Motor neuron (in vitro differentiated cells): ENCODE results near the gene RNF224. TPM values are rescaled to one million over a fixed set of nuclear protein-coding genes. Genes with fewer than 3 reads are reported as not detected.
A peak's percentile ranks its signal among the peaks of the same experiment; 100 is the strongest.
"Not testable (repeated sequence)": the region's sequence is repeated elsewhere in the genome, so short reads cannot be mapped to it uniquely, and the experiment has no call there.

Experiments used
- ATAC-seq, 8 experiments: fragments of 200-7000 bp; cut with Tn5 transposase; replicated peaks in 6 of 8; 2 replicates each; pipeline ENCODE4 v1.8.0; 2021; ENCODE audit warnings: mild to moderate bottlenecking in 8 of 8, moderate library complexity in 8 of 8
- H3K27ac ChIP-seq, 2 donors: fragments of 250-450 bp; sonication (Bioruptor Pico); 2 replicates each; pipeline ENCODE4 v1.9.0; 2021; ENCODE audit warnings: antibody characterized with exemption in 2 of 2, mild to moderate bottlenecking in 2 of 2, moderate library complexity in 1 of 2
- H3K4me1 ChIP-seq, 2 donors: fragments of 250-450 bp; sonication (Bioruptor Pico); replicated peaks in 1 of 2; 2 replicates each; pipeline ENCODE4 v1.6.1; 2021; ENCODE audit warnings: antibody characterized with exemption in 2 of 2, mild to moderate bottlenecking in 2 of 2, moderate library complexity in 1 of 2
- H3K4me3 ChIP-seq, 5 donors: fragments of 250-450 bp; sonication (Bioruptor Pico); 2 replicates each; pipeline ENCODE4 v1.9.0; 2021; ENCODE audit warnings: antibody characterized with exemption in 5 of 5, mild to moderate bottlenecking in 5 of 5, moderate library complexity in 4 of 5
- WGBS, 10 experiments: fragments of 450-650 bp; shearing (Covaris generic); methylation state at CpG; one replicate each; pipeline ENCODE4 v1.0.0; 2022; 5-methylcytosine and 5-hydroxymethylcytosine counted together
- in situ Hi-C, 9 experiments: fragments of 400-800 bp; cut with MboI; loops; one replicate each; pipeline ENCODE4 v1.15.0; 2021; ENCODE audit warnings: low sequenced_read_pairs in 9 of 9, low pct_unique_long_range_greater_than_20kb in 2 of 9; ENCODE audit not compliant: unreplicated experiment in 9 of 9
- total RNA-seq, 8 experiments: library from RNA; unstranded; fragments of 300-600 nt; gene quantifications; 2 replicates each; pipeline versions ENCODE4 v1.2.3 to v1.2.4, GENCODE V29; 2022

The RNF224 gene
- total RNA-seq, 8 experiments from 2014 or later, result 0.23 to 1.1 (median 0.46) TPM

DNA sequence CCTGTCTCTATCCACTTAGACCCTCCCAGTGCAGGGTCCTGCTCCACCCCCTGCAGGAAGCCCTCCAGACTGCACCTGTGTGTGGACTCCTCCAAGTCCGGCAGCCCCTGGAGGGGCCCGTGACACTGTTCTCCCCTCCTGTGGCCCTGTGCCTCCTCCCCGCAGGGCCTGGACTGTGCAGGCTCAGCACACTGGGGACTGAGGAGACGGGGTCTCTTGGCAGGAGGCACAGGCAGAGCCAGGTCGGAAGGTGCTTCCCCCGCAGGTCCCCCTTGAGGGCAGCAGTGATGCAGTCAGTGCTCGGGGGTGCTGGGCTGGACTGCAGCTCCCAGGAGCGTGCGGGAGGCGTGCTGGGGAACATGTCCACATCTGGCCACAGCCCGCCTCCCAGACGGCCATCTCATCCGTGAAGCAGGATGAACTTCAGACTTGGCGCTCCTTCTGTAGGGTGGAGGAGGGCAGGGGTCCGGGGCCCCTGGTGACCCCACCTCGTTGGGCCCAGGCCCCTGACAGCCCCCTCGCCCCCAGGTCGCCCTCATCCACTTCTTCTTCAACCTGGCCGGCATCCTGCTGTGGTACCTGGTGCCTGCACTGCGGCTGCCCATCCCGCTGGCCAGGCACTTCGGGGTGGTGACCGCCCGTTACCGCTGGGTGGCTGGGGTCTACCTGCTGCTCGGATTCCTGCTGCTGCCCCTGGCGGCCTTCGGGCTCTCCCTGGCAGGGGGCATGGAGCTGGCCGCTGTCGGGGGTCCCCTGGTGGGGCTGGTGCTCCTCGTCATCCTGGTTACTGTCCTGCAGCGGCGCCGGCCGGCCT is 8.3 kb downstream of the RNF224 start:
- H3K27ac ChIP-seq, result no peak overlapping the region
- in situ Hi-C loops, result loop anchor here in 1 of 9 experiments (25.0 kb wide), 1 partner anchor 123 kb away; the partner anchor contains the start of gene DPP7
- WGBS, 10 experiments, result 40 to 100% methylated on average over 1 to 2 of the region's 35 CpGs; no CpG with 5 or more reads in 8 of the 10 experiments
- no peak for ATAC-seq
- peaks cover 9 to 19% of the 10 kb centered on the region in 2 donors for H3K4me1 ChIP-seq
- no peak overlapping the region for H3K4me3 ChIP-seq

DNA sequence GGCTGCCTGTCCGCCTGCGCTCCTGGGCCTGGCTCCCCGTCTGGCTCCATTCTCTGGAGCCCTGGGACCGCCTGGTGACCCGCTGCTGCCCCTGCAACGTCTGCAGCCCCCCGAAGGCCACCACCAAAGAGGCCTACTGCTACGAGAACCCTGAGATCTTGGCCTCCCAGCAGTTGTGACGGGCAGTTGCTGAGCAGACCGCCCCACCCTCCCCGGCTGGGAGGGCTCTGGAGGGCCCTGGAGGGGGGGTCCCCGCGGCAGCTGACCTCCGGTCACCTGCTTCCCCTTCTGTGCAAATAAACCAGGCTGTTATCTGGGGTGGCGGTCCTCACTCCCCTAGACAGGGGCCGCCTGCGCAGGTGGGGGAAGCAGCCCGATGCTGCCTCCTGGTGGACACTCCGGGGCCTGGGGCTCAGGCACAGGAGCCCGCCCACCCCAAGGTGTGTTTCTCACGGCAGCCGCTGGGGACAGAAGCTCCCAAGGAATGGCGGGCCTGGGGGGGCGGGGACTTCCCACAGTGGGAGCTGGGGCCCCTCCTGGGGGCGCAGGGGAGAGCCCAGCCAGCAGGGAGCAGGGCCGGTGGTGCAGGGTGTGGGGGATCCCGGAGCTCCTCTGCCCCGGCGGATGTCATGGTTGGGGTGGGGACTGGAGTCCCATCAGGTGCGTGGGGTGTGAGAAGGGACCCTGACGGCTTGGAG is 9.1 kb downstream of the RNF224 start:
- Histone ChIP-seq H3K4me1 (peaks cover 9 to 19% of the 10 kb centered on the region in 2 donors), H3K4me3 (no peak overlapping the region), H3K27ac (peak overlapping the region in 1 of 2 donors; percentile 8)
- WGBS, 10 experiments, result 0 to 40% methylated on average over 1 to 5 of the region's 31 CpGs; no CpG with 5 or more reads in 8 of the 10 experiments
- ATAC-seq, result peak; percentile 4 to 46 (median 21)
- in situ Hi-C loops, result loop anchor here in 1 of 9 experiments (25.0 kb wide), 1 partner anchor 124 kb away; the partner anchor contains the start of gene DPP7

DNA sequence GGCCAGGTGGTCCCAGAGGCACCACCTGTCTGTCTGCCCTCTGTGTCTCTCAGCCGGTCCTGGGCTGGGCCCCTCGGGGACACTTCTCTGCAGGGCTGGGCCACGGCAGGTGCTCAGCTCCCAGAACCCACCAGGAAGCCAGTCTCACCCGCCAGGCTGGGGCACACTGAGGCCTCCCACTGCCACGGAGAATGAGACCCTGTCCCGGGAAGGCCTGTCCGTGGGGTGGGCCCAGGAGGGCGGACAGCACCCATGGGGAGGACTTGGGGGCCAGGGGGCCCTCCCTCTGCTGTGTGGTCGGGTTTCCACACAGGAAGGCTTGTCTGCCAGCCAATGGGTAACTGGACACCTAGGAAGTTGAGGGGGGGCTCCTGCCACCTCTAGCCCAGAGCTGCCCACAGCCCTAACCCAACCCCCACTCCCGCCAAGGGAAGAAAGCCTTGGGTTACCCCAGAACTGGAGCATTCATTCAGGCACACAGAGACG is 9.7 kb downstream of the RNF224 start:
- H3K27ac ChIP-seq, result peak overlapping the region in 1 of 2 donors; percentile 8
- no peak overlapping the region for H3K4me3 ChIP-seq
- H3K4me1 ChIP-seq, result peaks cover 9 to 19% of the 10 kb centered on the region in 2 donors
- ATAC-seq, result no peak
- 47% methylated on average over 3 of the region's 11 CpGs; no CpG with 5 or more reads in 9 of the 10 experiments for WGBS, 10 experiments
- in situ Hi-C loops, result loop anchor here in 1 of 9 experiments (25.0 kb wide), 1 partner anchor 125 kb away; the partner anchor contains the start of gene DPP7

- H3K4me1 ChIP-seq, result peaks cover 13 to 27% of the 10 kb centered on the region in 2 donors
Measured at GRCh38 chr9:137237759-137238726, 10.7 kb downstream of the RNF224 start.

DNA sequence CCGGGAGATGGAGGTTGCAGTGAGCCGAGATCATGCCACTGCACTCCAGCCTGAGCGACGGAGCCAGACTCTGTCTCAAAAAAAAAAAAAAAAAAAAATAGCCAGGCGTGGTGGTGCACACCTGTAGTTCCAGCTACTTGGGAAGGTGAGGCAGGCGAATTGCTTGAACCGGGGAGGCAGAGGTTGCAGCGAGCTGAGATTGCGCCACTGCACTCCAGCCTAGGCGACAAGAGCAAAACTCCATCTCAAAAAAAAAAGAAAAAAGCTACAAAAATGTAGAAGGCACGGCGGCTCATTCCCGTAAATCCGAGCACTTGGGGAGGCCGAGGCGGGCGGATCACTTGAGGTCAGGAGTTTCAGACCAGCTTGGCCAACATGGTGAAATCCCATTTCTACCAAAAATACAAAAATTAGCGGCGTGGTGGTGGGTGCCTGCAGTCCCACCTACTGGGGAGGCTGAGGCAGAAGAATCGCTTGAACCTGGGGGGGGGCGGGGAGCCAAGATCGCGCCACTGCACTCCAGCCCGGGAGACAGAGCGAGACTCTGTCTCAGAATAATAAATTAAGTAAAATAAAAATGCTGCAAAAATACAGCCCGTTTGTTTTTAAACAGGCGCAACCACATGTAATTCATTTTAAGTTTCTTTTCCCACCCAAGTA is 12.4 kb downstream of the RNF224 start:
- not testable (repeated sequence) for ATAC-seq
- WGBS, 10 experiments, result 13 to 94% (median 52%) methylated on average over 3 to 18 of the region's 27 CpGs
- in situ Hi-C loops, result loop anchor here in 1 of 9 experiments (25.0 kb wide), 1 partner anchor 127 kb away; the partner anchor contains the start of gene DPP7

More at GRCh38 chr9:137237759-137238726, 10.7 kb downstream of the RNF224 start:
- no peak for ATAC-seq
- Histone ChIP-seq H3K4me3 (no peak overlapping the region), H3K27ac (no peak overlapping the region)
- in situ Hi-C loops, result loop anchor here in 1 of 9 experiments (25.0 kb wide), 1 partner anchor 126 kb away; the partner anchor contains the start of gene DPP7
- 49 to 100% (median 85%) methylated on average over 1 to 3 of the region's 13 CpGs; no CpG with 5 or more reads in 4 of the 10 experiments for WGBS, 10 experiments

GRCh38 chr9:137240318-137240840 is 13.1 kb downstream of the RNF224 start:
- Histone ChIP-seq H3K4me3 (peak overlapping the region; percentile 43 to 64 (median 56)), H3K4me1 (peaks cover 13 to 27% of the 10 kb centered on the region in 2 donors), H3K27ac (peak overlapping the region; percentile 83 to 92)
- in situ Hi-C loops, result loop anchor here in 1 of 9 experiments (25.0 kb wide), 1 partner anchor 128 kb away; the partner anchor contains the start of gene DPP7
- WGBS, 10 experiments, result 0 to 15% (median 2%) methylated on average over 10 to 12 of the region's 58 CpGs; no CpG with 5 or more reads in 7 of the 10 experiments
- ATAC-seq, result peak; percentile 26 to 39 (median 31)

More for the DNA sequence above, 12.4 kb downstream of the RNF224 start:
- Histone ChIP-seq H3K27ac (peak overlapping the region; percentile 83 to 92), H3K4me1 (peaks cover 13 to 27% of the 10 kb centered on the region in 2 donors), H3K4me3 (peak overlapping the region; percentile 43 to 64 (median 56))

GRCh38 chr9:137240841-137241489 is 13.7 kb downstream of the RNF224 start, which contains the start of gene TUBB4B:
TUBB4B (plus strand) TSS chr9:137241287; CDS start chr9:137241361, 74 bp downstream.
- peak within 1 kb of the TSS; percentile 66 to 92 (median 78) for H3K4me3 ChIP-seq
- in situ Hi-C loops, result loop anchor here in 1 of 9 experiments (25.0 kb wide), 1 partner anchor 129 kb away; the partner anchor contains the start of gene DPP7
- peak within 1 kb of the TSS; percentile 83 to 92 for H3K27ac ChIP-seq
- peak; percentile 54 to 83 (median 75) for ATAC-seq
- peaks cover 13 to 25% of the 10 kb centered on the region in 2 donors for H3K4me1 ChIP-seq
- WGBS, 10 experiments, result 0% methylated on average over 3 of the region's 67 CpGs; no CpG with 5 or more reads in 9 of the 10 experiments

GRCh38 chr9:137241490-137242268 is 14.4 kb downstream of the RNF224 start:
- Histone ChIP-seq H3K4me3 (peak overlapping the region; percentile 66 to 92 (median 78)), H3K27ac (peak overlapping the region; percentile 70 to 80), H3K4me1 (peaks cover 12 to 19% of the 10 kb centered on the region in 2 donors)
- ATAC-seq, result peak; percentile 1 to 10 (median 5)
- in situ Hi-C loops, result loop anchor here in 1 of 9 experiments (25.0 kb wide), 1 partner anchor 129 kb away; the partner anchor contains the start of gene DPP7
- 0% methylated on average over 9 of the region's 83 CpGs; no CpG with 5 or more reads in 9 of the 10 experiments for WGBS, 10 experiments

DNA sequence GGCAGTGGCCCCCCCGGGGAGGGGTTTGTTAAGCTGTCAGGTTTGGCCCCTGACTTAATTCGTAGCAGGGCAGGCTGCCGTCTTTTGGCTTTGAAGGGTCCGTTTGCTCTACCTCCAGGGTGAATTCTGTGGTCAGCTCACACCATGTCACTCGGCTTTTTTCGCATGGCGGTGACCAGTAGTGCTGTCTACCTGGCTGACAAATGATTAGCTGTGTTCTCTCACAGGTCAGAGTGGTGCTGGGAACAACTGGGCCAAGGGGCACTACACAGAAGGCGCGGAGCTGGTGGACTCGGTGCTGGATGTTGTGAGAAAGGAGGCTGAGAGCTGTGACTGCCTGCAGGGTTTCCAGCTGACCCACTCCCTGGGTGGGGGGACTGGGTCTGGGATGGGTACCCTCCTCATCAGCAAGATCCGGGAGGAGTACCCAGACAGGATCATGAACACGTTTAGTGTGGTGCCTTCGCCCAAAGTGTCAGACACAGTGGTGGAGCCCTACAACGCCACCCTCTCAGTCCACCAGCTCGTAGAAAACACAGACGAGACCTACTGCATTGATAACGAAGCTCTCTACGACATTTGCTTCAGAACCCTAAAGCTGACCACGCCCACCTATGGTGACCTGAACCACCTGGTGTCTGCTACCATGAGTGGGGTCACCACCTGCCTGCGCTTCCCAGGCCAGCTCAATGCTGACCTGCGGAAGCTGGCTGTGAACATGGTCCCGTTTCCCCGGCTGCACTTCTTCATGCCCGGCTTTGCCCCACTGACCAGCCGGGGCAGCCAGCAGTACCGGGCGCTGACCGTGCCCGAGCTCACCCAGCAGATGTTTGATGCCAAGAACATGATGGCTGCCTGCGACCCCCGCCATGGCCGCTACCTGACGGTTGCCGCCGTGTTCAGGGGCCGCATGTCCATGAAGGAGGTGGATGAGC is 15.2 kb downstream of the RNF224 start:
- 0 to 80% (median 71%) methylated on average over 1 to 10 of the region's 36 CpGs; no CpG with 5 or more reads in 3 of the 10 experiments for WGBS, 10 experiments
- peaks cover 8 to 19% of the 10 kb centered on the region in 2 donors for H3K4me1 ChIP-seq
- in situ Hi-C loops, result loop anchor here in 1 of 9 experiments (25.0 kb wide), 1 partner anchor 130 kb away; the partner anchor contains the start of gene DPP7
- H3K27ac ChIP-seq, result no peak overlapping the region
- H3K4me3 ChIP-seq, result peak overlapping the region; percentile 66 to 92 (median 78)
- ATAC-seq, result no peak
